ENCODE measurements around the gene ADAMTS2. TPM values are rescaled to one million over a fixed set of nuclear protein-coding genes. Genes with fewer than 3 reads are reported as not detected.

Gene ADAMTS2
- total and polyA plus RNA-seq, 12 donors = 4.3 to 70.3 (median 22.4) TPM

DNA sequence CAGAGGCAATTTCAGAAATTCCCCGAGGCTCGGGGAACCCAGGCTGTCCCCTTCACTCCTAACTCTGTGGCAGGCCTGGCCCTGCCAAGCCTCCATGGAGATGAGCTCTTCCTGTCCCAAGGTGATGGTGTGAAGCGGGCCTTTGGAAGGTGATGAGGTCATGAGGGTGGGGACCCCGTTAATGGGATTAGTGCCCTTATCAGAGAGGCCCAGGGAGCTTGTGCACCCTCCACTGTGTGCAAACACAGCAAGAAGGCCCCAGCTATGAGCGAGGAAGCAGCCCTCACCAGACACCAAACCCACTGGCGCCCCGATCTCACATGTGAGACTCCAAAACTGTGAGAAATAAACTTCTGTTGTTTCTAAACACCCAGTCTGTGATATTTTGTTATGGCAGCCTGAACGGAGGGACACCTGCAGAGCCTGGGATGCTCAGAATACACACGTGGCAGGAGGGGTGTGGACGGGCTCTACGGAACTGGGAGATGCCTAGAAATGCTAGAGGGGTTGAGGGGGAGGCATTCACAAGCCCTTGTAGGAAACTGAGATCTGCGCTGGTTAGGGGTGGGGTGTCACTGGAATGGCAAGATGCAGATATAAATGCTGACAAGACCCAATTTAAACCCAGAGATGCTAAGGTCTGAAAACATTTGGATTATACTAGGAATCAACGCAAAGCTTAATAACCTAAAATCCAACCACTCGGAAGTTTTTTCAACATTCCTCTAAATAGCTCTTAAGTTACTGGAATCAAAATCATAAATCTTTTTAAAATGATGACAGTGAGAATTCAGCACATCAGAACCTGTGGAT, 46.9 kb downstream of the ADAMTS2 start:
- H3K27ac ChIP-seq = no peak overlapping the region
- WGBS, 4 donors = 89 to 92% (median 90%) methylated on average over 10 to 14 of the region's 14 CpGs
- H3K9me3 ChIP-seq (replicated peaks in 1 of 3) = no peaks in the 10 kb centered on the region
- no peak for DNase-seq
- no peaks in the 10 kb centered on the region for H3K27me3 ChIP-seq
- no peak overlapping the region for H3K4me3 ChIP-seq
- H3K4me1 ChIP-seq (replicated peaks in 1 of 2) = no peaks in the 10 kb centered on the region
- TF ChIP-seq, protein P1, sequence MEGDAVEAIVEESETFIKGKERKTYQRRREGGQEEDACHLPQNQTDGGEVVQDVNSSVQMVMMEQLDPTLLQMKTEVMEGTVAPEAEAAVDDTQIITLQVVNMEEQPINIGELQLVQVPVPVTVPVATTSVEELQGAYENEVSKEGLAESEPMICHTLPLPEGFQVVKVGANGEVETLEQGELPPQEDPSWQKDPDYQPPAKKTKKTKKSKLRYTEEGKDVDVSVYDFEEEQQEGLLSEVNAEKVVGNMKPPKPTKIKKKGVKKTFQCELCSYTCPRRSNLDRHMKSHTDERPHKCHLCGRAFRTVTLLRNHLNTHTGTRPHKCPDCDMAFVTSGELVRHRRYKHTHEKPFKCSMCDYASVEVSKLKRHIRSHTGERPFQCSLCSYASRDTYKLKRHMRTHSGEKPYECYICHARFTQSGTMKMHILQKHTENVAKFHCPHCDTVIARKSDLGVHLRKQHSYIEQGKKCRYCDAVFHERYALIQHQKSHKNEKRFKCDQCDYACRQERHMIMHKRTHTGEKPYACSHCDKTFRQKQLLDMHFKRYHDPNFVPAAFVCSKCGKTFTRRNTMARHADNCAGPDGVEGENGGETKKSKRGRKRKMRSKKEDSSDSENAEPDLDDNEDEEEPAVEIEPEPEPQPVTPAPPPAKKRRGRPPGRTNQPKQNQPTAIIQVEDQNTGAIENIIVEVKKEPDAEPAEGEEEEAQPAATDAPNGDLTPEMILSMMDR (IDR thresholded peaks at IDR 0.05) = no peak
- TF ChIP-seq POLR2A (IDR thresholded peaks at IDR 0.05) = no peak
- no peaks in the 10 kb centered on the region for H3K36me3 ChIP-seq (replicated peaks in 1 of 2)
- intact Hi-C loops (cut with DNase I) = no loop called here

DNA sequence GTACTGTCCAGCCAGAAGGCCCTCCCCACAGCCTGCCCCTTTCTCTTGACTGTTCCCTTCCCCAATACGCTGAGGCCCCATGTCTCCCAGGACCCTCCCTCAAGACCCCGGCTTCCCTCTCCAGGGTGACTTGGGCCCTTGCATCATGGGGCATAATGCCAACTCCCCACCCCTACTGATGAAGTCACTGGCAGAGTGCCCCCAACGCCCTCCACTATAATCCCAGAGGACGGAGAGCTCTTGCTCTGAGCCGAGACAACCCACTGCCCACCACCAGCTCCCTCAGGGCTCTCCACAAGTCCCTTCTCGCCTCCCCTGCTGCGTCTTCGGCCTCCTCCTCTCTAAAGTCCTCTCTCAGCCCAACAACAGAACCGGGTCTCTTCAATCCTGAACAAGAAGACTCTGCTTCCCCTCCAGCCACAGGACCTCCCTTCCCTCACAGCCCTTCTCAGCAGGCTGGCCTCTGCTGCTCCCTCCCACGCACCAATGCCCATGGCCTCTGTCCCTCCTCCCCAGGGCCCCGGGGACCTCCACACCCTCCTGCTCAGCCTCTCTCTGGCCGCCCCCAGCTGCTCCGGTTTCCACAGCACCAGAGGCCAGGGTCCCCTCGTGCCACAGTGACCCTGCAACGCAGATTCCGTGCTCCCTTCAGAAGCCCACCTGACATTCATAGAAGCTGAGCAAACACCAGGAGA, 47.6 kb downstream of the ADAMTS2 start:
- no peak overlapping the region for H3K4me3 ChIP-seq
- no peaks in the 10 kb centered on the region for H3K4me1 ChIP-seq (replicated peaks in 1 of 2)
- H3K9me3 ChIP-seq (replicated peaks in 1 of 3) = no peaks in the 10 kb centered on the region
- H3K27me3 ChIP-seq = no peaks in the 10 kb centered on the region
- intact Hi-C loops (cut with DNase I) = no loop called here
- no peaks in the 10 kb centered on the region for H3K36me3 ChIP-seq (replicated peaks in 1 of 2)
- 79 to 87% (median 80%) methylated on average over 16 of the region's 16 CpGs for WGBS, 4 donors
- no peak for DNase-seq
- no peak overlapping the region for H3K27ac ChIP-seq
- TF ChIP-seq POLR2A (IDR thresholded peaks at IDR 0.05) = no peak
- TF ChIP-seq, protein P1 (IDR thresholded peaks at IDR 0.05) = no peak

DNA sequence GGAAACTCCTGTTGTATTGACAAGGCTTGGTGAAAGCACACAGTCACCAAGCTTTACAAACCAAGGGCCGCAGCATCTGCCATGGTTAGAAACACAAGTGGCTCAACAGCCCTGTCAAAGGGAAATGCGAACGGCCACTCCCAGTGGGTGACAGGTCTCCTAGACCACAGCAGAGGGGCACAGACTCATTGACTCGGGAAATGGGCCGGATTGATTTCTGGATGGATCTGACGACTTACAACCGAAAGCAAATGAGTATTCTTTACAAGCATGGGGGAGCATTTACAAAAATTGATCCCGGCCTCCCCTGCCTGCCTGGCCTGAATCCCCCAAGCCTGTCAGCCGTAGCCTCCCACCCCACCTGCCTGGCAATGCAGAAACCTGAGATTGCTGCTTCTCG, 48.2 kb downstream of the ADAMTS2 start:
- 85 to 93% (median 90%) methylated on average over 10 of the region's 10 CpGs for WGBS, 4 donors
- TF ChIP-seq, protein P1 (IDR thresholded peaks at IDR 0.05) = no peak
- no peak for TF ChIP-seq POLR2A (IDR thresholded peaks at IDR 0.05)
- Histone ChIP-seq H3K9me3 (replicated peaks in 1 of 3) (no peaks in the 10 kb centered on the region), H3K4me1 (replicated peaks in 1 of 2) (no peaks in the 10 kb centered on the region), H3K27ac (no peak overlapping the region), H3K27me3 (no peaks in the 10 kb centered on the region), H3K36me3 (replicated peaks in 1 of 2) (no peaks in the 10 kb centered on the region), H3K4me3 (no peak overlapping the region)
- DNase-seq = peak in 1 of 7 donors; percentile 5
- intact Hi-C loops (cut with DNase I) = no loop called here

DNA sequence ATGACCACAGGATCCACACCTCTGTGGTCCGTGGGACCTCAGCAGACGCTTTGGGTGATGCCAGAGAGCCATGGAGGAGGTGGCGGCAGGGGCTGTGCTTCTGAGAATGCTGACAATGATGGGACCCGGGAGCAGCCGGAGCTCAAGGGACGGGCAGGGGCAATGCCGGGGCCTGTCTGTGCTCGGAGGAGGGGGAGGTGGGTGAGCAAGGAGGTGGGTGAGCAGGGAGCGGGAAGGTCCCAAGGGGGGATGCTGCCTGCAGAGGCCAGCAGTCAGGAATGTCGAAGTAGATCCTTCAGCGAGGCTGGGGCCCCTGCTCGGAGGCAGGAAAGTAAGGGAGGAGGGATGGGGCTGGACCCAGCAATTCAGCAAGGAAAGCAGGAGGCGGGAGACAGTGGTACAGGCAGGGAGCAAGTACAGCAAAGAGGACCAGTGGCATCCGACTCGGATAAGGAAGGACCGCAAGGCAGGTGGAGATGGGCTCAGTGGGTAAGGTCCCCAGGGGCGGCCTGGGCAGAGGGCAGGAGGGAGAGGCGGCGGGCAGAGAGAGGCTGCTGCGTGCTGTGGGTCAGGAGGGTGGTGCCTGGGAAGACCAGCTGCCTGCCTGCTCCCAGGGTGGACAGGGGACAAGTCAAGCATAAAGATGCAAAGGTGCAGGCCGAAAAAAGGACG, 49.0 kb downstream of the ADAMTS2 start:
- DNase-seq = no peak
- TF ChIP-seq POLR2A (IDR thresholded peaks at IDR 0.05) = no peak
- TF ChIP-seq, protein P1 (IDR thresholded peaks at IDR 0.05) = no peak

More for the DNA sequence above, 49.0 kb downstream of the ADAMTS2 start:
- H3K27ac ChIP-seq = no peak overlapping the region
- H3K36me3 ChIP-seq (replicated peaks in 1 of 2) = no peaks in the 10 kb centered on the region
- intact Hi-C loops (cut with DNase I) = no loop called here
- H3K4me1 ChIP-seq (replicated peaks in 1 of 2) = no peaks in the 10 kb centered on the region
- WGBS, 4 donors = 85 to 88% (median 87%) methylated on average over 16 to 22 of the region's 22 CpGs
- H3K9me3 ChIP-seq (replicated peaks in 1 of 3) = no peaks in the 10 kb centered on the region
- H3K4me3 ChIP-seq = no peak overlapping the region
- H3K27me3 ChIP-seq = no peaks in the 10 kb centered on the region
